ENCODE results near the gene ANTXR1.

ANTXR1 gene

GRCh38 chr2:69109255-69109654, 96.3 kb downstream of the ANTXR1 start:
- Histone ChIP-seq H3K27ac (no peak overlapping the region), H3K4me2 (no peak overlapping the region), H3K79me2 (ENCODE audit: insufficient read depth, low read depth) (no peaks in the 10 kb centered on the region), H3K4me1 (ENCODE audit: low read depth, poor library complexity, severe bottlenecking) (no peaks in the 10 kb centered on the region), H2AFZ (ENCODE audit: low read depth) (no peak overlapping the region), H3K27me3 (ENCODE audit: insufficient read depth, low read depth) (no peaks in the 10 kb centered on the region), H3K9ac (no peak overlapping the region), H3K4me3 (IDR thresholded peaks at IDR 0.05; ENCODE audit: insufficient read depth, low read depth, low read length) (no peak overlapping the region), H4K20me1 (ENCODE audit: insufficient read depth) (no peaks in the 10 kb centered on the region), H3K36me3 (ENCODE audit: insufficient read depth) (no peaks in the 10 kb centered on the region)
- TF ChIP-seq CTCF (conservative IDR thresholded peaks at IDR 0.05; ENCODE audit: low read depth, low read length), result no peak

- no peak overlapping the region for H3K27ac ChIP-seq
- H3K9ac ChIP-seq, result no peak overlapping the region
- H3K36me3 ChIP-seq (ENCODE audit: insufficient read depth), result no peaks in the 10 kb centered on the region
Measured at GRCh38 chr2:69111076-69111475, 98.1 kb downstream of the ANTXR1 start.

GRCh38 chr2:69113627-69114026, 100.6 kb downstream of the ANTXR1 start:
- no peak for TF ChIP-seq CTCF (conservative IDR thresholded peaks at IDR 0.05; ENCODE audit: low read depth, low read length)
- Histone ChIP-seq H4K20me1 (ENCODE audit: insufficient read depth) (no peaks in the 10 kb centered on the region), H3K9ac (no peak overlapping the region), H3K4me2 (no peak overlapping the region), H2AFZ (ENCODE audit: low read depth) (no peak overlapping the region), H3K4me1 (ENCODE audit: low read depth, poor library complexity, severe bottlenecking) (no peaks in the 10 kb centered on the region), H3K4me3 (IDR thresholded peaks at IDR 0.05; ENCODE audit: insufficient read depth, low read depth, low read length) (no peak overlapping the region), H3K36me3 (ENCODE audit: insufficient read depth) (no peaks in the 10 kb centered on the region), H3K79me2 (ENCODE audit: insufficient read depth, low read depth) (no peaks in the 10 kb centered on the region), H3K27ac (no peak overlapping the region), H3K27me3 (ENCODE audit: insufficient read depth, low read depth) (no peaks in the 10 kb centered on the region)

More at GRCh38 chr2:69111076-69111475, 98.1 kb downstream of the ANTXR1 start:
- no peak overlapping the region for H2AFZ ChIP-seq (ENCODE audit: low read depth)
- no peak overlapping the region for H3K4me3 ChIP-seq (IDR thresholded peaks at IDR 0.05; ENCODE audit: insufficient read depth, low read depth, low read length)
- TF ChIP-seq CTCF (conservative IDR thresholded peaks at IDR 0.05; ENCODE audit: low read depth, low read length), result no peak
- H4K20me1 ChIP-seq (ENCODE audit: insufficient read depth), result no peaks in the 10 kb centered on the region
- no peak overlapping the region for H3K4me2 ChIP-seq
- no peaks in the 10 kb centered on the region for H3K27me3 ChIP-seq (ENCODE audit: insufficient read depth, low read depth)
- H3K79me2 ChIP-seq (ENCODE audit: insufficient read depth, low read depth), result no peaks in the 10 kb centered on the region
- no peaks in the 10 kb centered on the region for H3K4me1 ChIP-seq (ENCODE audit: low read depth, poor library complexity, severe bottlenecking)

GRCh38 chr2:69114534-69114933, 101.6 kb downstream of the ANTXR1 start:
- Histone ChIP-seq H2AFZ (ENCODE audit: low read depth) (no peak overlapping the region), H3K4me2 (no peak overlapping the region), H3K27ac (no peak overlapping the region), H3K36me3 (ENCODE audit: insufficient read depth) (no peaks in the 10 kb centered on the region), H3K4me1 (ENCODE audit: low read depth, poor library complexity, severe bottlenecking) (no peaks in the 10 kb centered on the region), H3K27me3 (ENCODE audit: insufficient read depth, low read depth) (no peaks in the 10 kb centered on the region), H3K9ac (no peak overlapping the region), H4K20me1 (ENCODE audit: insufficient read depth) (no peaks in the 10 kb centered on the region), H3K4me3 (IDR thresholded peaks at IDR 0.05; ENCODE audit: insufficient read depth, low read depth, low read length) (no peak overlapping the region), H3K79me2 (ENCODE audit: insufficient read depth, low read depth) (no peaks in the 10 kb centered on the region)
- TF ChIP-seq CTCF (conservative IDR thresholded peaks at IDR 0.05; ENCODE audit: low read depth, low read length), result no peak

Data from KMS-11 (cell line).